ENCODE measurements around the gene ZNF74.
"Not testable (repeated sequence)": the region's sequence is repeated elsewhere in the genome, so short reads cannot be mapped to it uniquely, and the experiment has no call there.

The ZNF74 gene

GRCh38 chr22:20393705-20394476 lies at the start of gene ZNF74:
TSS of gene ZNF74 (plus strand) at chr22:20394151. CDS start at chr22:20394629, 478 bp downstream.
- DNase-seq (ENCODE audit: low spot score) = no peak

DNA sequence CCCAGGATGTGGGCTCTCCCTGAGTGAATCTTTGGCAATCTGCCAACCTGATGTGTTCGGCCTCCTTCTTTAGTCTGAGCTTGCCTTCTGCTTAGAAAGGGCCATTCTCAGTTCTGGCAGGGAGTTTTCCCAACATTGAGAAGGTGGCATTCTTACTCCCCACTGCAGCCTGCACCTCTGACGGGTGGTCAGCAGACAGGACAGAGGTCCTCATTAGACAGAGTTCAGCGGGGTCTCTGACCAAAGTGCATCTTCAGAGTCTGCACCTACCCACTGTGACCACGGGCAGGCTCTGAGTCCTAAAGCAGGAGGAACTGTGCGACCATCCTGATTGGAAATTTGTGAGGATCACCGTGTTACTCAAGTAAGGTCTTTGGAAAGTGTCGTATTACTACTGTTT lies 47.4 kb upstream of the ZNF74 start:
- not testable (repeated sequence) for DNase-seq (ENCODE audit: low spot score)

- not testable (repeated sequence) for DNase-seq (ENCODE audit: low spot score)
These were observed 41.4 kb upstream of the ZNF74 start for GRCh38 chr22:20352536-20352935.

- DNase-seq (ENCODE audit: low spot score) = no peak
These were observed 39.5 kb upstream of the ZNF74 start for GRCh38 chr22:20354238-20354975.

GRCh38 chr22:20355939-20356636 lies 37.9 kb upstream of the ZNF74 start:
- DNase-seq (ENCODE audit: low spot score) = not testable (repeated sequence)

DNA sequence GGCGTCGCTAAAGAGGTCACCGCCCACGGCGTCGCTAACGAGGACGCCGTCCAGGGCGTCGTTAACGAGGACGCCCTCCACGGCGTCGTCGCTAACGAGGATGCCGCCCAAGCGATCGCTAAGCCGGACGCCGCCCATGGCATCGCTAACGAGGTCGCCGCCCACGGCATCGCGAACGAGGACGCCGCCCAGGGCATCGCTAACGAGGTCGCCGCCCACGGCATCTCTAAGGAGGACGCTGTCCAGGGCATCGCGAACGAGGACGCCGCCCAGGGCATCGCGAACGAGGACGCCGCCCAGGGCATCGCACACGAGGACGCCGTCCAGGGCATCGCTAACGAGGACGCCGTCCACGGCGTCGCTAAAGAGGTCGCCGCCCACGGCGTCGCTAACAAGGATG lies 37.0 kb upstream of the ZNF74 start:
- not testable (repeated sequence) for DNase-seq (ENCODE audit: low spot score)

GRCh38 chr22:20357967-20358366 lies 36.0 kb upstream of the ZNF74 start:
- DNase-seq (ENCODE audit: low spot score) = not testable (repeated sequence)

DNA sequence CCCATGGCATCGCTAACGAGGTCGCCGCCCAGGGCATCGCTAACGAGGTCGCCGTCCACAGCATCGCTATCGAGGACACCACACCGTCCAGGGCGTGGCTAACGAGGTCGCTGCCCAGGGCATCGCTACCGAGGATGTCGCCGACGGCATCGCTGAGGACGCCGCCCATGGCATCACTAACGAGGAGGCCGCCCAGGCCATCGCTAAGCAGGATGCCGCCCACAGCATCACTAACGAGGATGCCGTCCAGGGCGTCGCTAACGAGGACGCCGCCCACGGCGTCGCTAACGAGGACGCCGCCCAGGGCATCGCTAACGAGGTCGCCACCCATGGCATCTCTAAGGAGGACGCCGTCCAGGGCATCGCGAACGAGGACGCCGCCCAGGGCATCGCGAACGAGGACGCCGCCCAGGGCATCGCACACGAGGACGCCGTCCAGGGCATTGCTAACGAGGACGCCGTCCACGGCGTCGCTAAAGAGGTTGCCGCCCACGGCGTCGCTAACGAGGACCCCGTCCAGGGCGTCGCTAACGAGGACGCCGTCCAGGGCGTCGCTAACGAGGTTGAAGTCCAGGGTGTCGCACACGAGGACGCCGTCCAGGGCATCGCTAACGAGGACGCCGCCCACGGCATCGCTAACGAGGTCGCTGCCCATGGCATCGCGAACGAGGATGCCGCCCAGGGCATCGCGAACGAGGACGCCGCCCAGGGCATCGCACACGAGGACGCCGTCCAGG lies 35.3 kb upstream of the ZNF74 start:
- not testable (repeated sequence) for DNase-seq (ENCODE audit: low spot score)

DNA sequence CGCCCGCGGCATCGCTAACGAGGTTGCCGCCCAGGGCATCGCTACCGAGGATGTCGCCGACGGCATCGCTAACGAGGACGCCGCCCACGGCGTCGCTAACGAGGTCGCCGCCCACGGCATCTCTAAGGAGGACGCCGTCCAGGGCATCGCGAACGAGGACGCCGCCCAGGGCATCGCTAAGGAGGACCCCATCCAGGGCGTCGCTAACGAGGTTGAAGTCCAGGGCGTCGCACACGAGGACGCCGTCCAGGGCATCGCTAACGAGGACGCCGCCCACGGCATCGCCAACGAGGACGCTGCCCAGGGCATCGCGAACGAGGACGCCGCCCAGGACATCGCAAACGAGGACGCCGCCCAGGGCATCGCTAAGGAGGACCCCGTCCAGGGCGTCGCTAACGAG lies 33.7 kb upstream of the ZNF74 start:
- DNase-seq (ENCODE audit: low spot score) = not testable (repeated sequence)

- DNase-seq (ENCODE audit: low spot score) = not testable (repeated sequence)
These were observed 32.8 kb upstream of the ZNF74 start for GRCh38 chr22:20360866-20361751.

GRCh38 chr22:20361752-20362229 lies 32.2 kb upstream of the ZNF74 start:
- DNase-seq (ENCODE audit: low spot score) = not testable (repeated sequence)

GRCh38 chr22:20362403-20362802 lies 31.5 kb upstream of the ZNF74 start:
- DNase-seq (ENCODE audit: low spot score) = peak; percentile 25

DNA sequence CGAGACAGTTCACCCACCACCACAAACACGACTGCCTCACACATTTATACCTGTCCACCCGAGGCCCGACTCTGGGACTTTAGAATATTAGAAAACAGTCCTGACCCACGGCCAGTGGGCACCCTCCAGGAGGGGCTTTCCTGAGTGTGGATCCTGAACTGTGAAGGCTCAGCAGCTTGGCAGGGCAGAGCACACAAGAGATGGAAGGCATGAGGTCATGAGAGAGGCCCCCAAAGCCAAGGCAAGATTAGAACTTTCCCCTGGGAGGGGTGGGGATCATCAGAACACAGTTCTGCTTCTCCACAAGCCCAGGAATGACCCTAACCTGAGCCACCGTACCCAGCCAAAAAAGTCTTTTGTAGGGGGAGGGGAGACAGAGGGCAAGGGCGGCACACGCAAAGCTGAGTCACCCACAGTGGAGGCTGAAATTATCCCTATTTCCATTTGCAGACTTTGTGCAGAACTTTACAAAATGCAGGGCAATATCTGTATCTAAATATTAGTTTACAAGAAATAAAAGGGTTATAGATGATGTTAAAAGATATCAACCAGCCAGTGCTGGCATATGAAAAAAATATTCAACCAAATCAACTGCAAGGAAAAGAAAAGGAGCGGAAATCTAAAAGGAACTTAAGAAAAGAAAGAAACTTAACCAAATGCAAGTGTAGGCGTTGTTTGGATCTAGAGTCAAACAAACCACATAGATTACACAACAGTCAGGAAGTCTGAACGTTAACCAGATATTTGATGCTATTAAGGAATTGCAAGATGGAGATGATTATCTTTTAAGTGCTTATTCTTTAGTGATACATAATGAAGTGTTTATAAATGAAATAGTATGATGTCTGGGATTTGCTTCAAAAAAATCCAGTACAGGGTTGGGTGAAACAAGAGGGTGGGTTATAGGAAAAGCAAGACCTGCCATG lies 29.4 kb upstream of the ZNF74 start:
- DNase-seq (ENCODE audit: low spot score) = not testable (repeated sequence)

DNA sequence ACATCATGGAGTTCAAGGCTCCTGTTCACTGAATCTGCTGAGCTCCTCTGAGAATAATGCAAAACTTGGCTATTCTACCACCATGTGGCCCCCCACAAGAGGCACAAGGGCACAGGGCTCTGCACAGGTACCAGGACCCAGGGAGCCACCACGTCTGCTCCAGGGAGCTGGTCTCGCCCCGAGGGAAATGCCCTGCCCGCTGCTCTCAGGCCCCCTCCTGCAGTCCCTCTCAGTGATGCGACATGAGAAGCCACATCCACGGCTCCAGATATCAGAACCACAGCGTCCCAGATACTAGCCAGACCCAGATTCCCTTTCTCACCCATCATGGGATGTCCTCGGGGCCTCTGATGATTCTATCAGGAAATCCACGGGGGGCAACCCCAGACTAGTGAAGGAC lies 27.1 kb upstream of the ZNF74 start:
- not testable (repeated sequence) for DNase-seq (ENCODE audit: low spot score)

- not testable (repeated sequence) for DNase-seq (ENCODE audit: low spot score)
These were observed 25.1 kb upstream of the ZNF74 start for GRCh38 chr22:20368875-20369274.

DNA sequence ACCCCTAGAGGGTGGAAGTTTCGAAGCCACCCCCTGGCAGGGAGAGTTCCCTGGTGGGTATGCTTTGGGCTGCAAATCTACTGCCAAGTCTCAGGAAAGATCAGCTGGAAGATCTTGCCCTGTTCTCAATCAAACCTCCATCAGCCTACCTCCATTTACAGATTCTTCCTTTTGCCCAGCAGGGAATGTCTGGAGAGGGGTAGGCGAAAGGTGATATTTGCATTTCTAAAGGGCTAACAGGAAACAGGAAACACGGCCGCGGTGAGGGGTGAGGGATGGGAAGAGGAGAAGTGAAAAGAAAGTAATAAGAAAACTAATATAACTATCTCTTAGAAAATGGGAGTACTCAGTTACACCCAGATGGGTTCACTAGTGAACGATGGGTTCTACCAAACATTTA lies 22.3 kb upstream of the ZNF74 start:
- DNase-seq (ENCODE audit: low spot score) = not testable (repeated sequence)

DNA sequence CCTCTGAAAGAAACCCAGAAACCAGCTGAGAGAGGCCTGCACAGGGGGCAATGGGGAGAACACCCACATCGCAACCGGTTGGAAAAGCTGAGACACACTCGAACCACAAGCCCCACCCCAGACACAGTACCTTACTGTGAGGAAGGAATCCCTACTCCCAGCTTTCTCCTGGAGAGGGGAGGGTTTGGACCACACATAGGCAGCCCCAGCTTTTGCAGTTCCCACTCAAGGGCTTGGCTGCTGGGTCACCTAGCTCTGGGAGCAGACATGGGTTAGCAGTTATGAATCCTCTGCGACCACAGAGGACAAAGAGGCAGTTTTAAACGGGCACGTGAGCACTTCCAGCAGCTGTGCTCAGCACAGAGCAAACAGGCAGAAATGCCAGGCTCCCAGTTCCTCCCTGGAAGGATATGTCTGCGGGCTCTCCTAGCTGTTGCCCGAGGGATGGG lies 21.5 kb upstream of the ZNF74 start:
- not testable (repeated sequence) for DNase-seq (ENCODE audit: low spot score)

- DNase-seq (ENCODE audit: low spot score) = not testable (repeated sequence)
These were observed 20.7 kb upstream of the ZNF74 start for GRCh38 chr22:20373195-20373706.

DNA sequence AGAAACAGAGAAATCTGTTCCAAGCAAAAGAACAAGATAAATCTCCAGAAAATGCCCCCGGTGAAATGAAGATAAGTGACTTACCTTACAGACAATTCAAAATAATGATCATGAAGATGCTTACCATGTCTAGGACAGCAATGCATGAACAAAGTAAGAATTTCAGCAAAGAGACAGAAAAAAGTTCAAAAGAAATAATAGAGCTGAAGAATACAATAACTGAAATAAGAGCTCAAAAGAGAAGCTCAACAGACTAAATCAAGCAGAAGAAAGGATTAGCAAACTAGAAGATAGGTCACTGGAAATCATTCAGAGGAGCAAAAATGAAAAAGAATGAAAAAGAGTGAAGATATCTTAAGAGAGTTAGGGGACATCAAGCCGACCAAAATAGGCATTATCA lies 19.8 kb upstream of the ZNF74 start:
- DNase-seq (ENCODE audit: low spot score) = not testable (repeated sequence)

Measured in NAMALWA (cell line).